ENCODE data around the gene VDR. TPM values are rescaled to one million over a fixed set of nuclear protein-coding genes. Genes with fewer than 3 reads are reported as not detected.

The VDR gene
- total RNA-seq, 2 donors from 2014 or later, result 124 to 140 TPM

DNA sequence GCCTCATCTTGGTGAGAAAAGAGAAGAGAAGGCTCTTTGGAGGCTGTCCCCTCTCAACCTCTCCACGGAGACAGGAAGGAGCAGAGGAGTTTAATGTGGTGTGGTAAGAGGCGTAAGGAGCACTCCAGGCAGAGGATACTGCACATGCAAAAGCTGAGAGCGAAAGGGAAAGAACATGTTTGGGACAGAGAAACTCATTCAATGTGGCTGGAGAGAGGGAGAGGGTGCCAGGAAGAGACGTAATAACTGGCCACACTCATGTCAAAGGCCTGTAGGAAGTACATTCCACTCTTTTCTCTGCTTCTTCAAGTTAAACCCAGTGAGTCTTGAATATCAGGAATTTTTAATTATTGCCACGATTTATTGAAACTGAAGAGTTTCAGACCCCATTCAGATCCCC is 12.0 kb downstream of the VDR start:
- H3K36me3 ChIP-seq, result no peaks in the 10 kb centered on the region
- H3K27me3 ChIP-seq, result no peaks in the 10 kb centered on the region
- H3K9ac ChIP-seq (ENCODE audit: low read depth in 2 of 2, low read length in 2 of 2), result no peak overlapping the region
- peaks cover 7% of the 10 kb centered on the region for H3K4me1 ChIP-seq
- no peak overlapping the region for H3K4me3 ChIP-seq
- H3K9me3 ChIP-seq, result no peaks in the 10 kb centered on the region
- peak; percentile 15 for DNase-seq
- no peak for TF ChIP-seq CTCF (IDR thresholded peaks at IDR 0.05)
- no peak overlapping the region for H3K27ac ChIP-seq
- intact Hi-C loops (cut with DNase I), result no loop called here

- Histone ChIP-seq H3K27ac (no peak overlapping the region), H3K4me1 (peaks cover under 1% of the 10 kb centered on the region), H3K27me3 (no peaks in the 10 kb centered on the region), H3K9ac (ENCODE audit: low read depth in 2 of 2, low read length in 2 of 2) (no peak overlapping the region), H3K36me3 (no peaks in the 10 kb centered on the region), H3K4me3 (no peak overlapping the region), H3K9me3 (no peaks in the 10 kb centered on the region)
- TF ChIP-seq CTCF (IDR thresholded peaks at IDR 0.05), result no peak
- intact Hi-C loops (cut with DNase I), result no loop called here
- DNase-seq, result no peak
Observed at GRCh38 chr12:47891356-47891755, 13.4 kb downstream of the VDR start.

GRCh38 chr12:47889040-47889439 is 15.8 kb downstream of the VDR start:
- peak; percentile 15 for DNase-seq
- no peaks in the 10 kb centered on the region for H3K9me3 ChIP-seq
- no peaks in the 10 kb centered on the region for H3K4me1 ChIP-seq
- no peak overlapping the region for H3K9ac ChIP-seq (ENCODE audit: low read depth in 2 of 2, low read length in 2 of 2)
- no peak for TF ChIP-seq CTCF (IDR thresholded peaks at IDR 0.05)
- no peak overlapping the region for H3K4me3 ChIP-seq
- no peaks in the 10 kb centered on the region for H3K27me3 ChIP-seq
- H3K36me3 ChIP-seq, result no peaks in the 10 kb centered on the region
- intact Hi-C loops (cut with DNase I), result no loop called here
- H3K27ac ChIP-seq, result no peak overlapping the region

DNA sequence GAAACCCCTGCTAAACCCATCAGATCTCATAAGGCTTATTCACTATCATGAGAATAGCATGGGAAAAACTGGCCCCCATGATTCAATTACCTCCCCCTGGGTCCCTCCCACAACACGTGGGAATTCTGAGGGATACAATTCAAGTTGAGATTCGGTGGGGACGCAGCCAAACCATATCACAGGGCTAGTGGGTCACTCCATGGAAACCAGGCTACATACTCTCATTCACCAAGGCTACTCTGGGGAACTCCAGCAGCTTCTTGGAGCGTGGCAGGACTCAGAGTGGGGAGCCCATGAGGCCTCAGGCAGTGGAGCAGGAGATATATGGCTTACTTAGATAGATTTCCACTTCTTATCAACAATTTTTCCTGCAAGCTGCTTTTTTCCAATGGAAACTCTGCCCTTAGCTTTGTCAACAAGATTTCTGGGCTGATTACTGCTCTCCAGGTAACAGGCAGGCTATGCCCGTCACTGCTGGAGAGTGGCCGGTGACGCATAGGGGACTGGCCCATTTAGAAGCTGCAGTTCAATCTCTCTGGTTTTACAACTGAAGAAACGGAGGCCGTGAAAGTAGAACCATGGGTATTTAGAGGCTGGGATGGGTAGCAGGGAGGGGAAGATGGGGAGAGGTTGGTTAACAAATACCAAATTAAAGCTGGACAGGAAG is 16.5 kb downstream of the VDR start:
- peaks cover 5% of the 10 kb centered on the region for H3K4me1 ChIP-seq
- intact Hi-C loops (cut with DNase I), result no loop called here
- H3K27me3 ChIP-seq, result no peaks in the 10 kb centered on the region
- H3K9me3 ChIP-seq, result no peaks in the 10 kb centered on the region
- DNase-seq, result peak; percentile 15
- no peak for TF ChIP-seq CTCF (IDR thresholded peaks at IDR 0.05)
- H3K36me3 ChIP-seq, result no peaks in the 10 kb centered on the region
- no peak overlapping the region for H3K4me3 ChIP-seq
- H3K27ac ChIP-seq, result no peak overlapping the region
- H3K9ac ChIP-seq (ENCODE audit: low read depth in 2 of 2, low read length in 2 of 2), result no peak overlapping the region

DNA sequence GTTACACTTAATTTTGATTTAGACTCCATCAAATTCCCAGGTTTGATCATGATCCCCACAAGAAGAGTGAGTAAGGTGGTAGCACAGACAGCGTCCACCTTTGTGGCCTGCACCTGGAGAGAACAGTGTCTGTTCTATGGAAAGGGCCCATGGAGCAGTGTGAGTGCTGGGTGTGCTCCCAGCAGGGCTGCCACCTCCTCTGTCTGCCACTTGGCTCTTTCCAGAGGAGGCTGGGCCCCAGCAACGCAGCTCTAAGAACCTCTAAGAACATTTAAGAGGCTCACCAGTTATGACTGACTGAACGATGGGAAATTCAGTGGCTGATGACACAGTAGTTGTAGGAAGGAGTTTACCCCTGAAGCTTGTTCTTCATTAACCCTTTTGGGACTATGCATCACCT is 17.3 kb downstream of the VDR start:
- DNase-seq, result peak; percentile 13
- TF ChIP-seq CTCF (IDR thresholded peaks at IDR 0.05), result no peak
- intact Hi-C loops (cut with DNase I), result no loop called here
- Histone ChIP-seq H3K9ac (ENCODE audit: low read depth in 2 of 2, low read length in 2 of 2) (no peak overlapping the region), H3K36me3 (no peaks in the 10 kb centered on the region), H3K4me3 (no peak overlapping the region), H3K9me3 (no peaks in the 10 kb centered on the region), H3K27ac (no peak overlapping the region), H3K4me1 (peaks cover 11% of the 10 kb centered on the region), H3K27me3 (no peaks in the 10 kb centered on the region)
